Activated CD4-positive, alpha-beta T cell treated with anti-CD3 and anti-CD28 coated beads, Interleukin-2, Interleukin-6, amounts not matched to agents 100 ng/mL and 50 ng/mL, durations not matched to agents 16 hours and 8 hours (primary cell): Measurements from ENCODE around the gene NHSL1.

Source experiments
- DNase-seq: peaks from one replicate; pipeline ENCODE4 v3.0.0-alpha.2; 2020

Gene NHSL1

DNA sequence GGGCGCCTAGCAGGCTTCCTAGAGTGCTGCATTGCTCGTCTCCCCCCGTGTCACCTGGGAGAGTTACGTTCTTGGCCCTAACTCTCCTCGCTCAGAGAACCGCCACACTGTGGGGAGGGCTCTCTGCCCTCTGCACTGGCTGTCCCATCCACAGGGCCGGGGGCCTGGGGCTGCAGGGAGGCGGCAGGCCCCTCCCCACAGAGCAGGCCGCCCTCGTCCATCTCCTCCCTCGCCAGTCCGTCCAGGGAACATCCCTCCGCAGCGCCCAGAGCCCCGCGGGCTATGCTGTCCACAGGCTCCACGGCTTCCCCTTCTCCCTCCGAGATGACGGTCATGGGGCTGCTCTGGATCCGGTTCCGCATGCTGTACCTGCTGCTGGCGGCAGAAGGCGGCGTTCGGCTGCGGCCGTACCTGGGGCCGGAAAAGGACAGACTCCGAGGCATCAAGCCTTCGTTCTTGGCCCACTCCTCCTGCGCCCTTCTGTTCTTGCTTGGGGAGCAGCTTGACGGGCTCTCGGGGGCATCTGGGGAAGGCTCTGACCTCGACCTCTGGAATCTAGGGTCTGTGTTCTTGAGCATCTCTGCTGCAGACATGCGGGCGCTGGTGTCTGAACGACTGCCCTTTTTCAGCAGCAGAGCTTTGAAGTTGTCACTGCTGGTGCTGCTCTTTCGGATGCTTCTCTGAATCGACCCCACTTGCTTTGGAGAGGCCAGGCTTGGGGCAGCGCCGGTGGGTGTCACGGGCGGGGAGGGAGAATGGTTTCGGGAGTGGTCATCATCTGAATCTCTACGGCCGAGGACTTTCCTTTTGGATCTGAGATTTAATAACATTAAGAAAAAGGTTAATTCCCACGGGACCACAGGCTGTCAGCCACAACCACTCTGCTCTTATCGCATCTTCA is 75.0 kb downstream of the NHSL1 start:
- DNase-seq: no peak

DNA sequence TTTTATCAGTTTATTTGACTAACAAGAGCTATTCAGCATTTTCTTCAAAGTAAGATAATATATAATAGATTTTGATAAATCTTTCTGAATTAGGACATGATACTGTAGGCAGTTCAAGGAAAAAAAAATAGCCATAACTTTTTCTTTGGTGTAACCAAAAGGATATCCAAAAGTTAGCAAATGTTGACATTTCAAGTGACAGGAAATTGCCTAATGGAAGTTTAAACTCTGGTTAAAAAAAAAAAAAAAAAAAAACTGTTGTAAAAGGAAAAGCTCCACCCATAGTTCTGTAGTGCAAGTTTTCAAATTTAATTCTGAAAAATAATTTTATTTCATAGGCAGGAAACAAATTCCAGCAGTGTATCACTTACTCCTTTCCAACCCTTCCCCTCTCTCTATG is 76.4 kb downstream of the NHSL1 start:
- no peak for DNase-seq

GRCh38 chr6:138421608-138422007 is 77.7 kb downstream of the NHSL1 start:
- no peak for DNase-seq

- DNase-seq: no peak
Measured at GRCh38 chr6:138421089-138421488, 78.2 kb downstream of the NHSL1 start.

GRCh38 chr6:138420356-138420755 is 78.9 kb downstream of the NHSL1 start:
- DNase-seq: no peak

- DNase-seq: no peak
Measured at GRCh38 chr6:138419766-138420165, 79.5 kb downstream of the NHSL1 start.

GRCh38 chr6:138418118-138418742 is 81.1 kb downstream of the NHSL1 start:
- no peak for DNase-seq

- DNase-seq: no peak
Measured at GRCh38 chr6:138417493-138418117, 81.7 kb downstream of the NHSL1 start.

DNA sequence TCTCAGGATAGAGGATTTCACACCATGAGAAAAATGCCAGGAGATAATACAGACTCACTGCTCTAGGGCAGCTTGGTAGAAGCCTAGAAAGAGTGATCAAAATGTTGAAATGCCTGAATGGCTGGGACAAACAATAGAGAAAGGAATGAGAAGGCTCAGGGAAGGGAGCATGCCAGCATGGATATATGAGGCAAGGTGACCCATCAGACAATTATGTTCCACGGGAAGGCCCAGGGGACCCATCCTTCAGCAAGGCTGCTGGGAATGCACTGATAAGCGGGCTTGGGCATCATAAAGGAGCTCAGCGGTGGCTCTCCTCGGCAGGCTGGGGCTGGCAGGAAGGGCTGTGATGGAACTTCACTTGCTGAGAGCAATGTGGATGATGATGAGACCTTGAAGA is 83.1 kb downstream of the NHSL1 start:
- no peak for DNase-seq

DNA sequence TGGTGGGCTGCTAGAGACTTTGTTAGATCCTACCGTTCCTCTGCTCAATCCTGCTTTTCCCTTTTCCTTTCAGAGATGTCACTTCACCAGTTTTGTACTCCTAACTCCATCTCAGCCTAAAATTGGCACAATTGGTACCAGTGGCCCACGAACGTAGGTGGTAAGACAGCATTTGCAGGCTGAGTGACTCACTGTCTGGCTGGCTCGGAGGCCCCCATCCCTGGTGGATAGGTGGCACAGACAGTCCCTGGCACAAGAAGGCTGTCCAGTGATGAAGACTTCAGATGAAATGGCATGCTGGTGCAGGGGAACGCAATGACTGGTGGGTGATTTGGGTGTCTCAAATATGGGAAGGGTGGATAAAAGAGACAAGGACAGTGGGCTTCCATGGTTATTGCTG is 84.2 kb downstream of the NHSL1 start:
- DNase-seq: no peak

GRCh38 chr6:138410972-138411880 is 88.1 kb downstream of the NHSL1 start:
- peak; percentile 68 for DNase-seq

GRCh38 chr6:138410048-138410735 is 89.1 kb downstream of the NHSL1 start:
- DNase-seq: no peak

GRCh38 chr6:138406443-138406842 is 92.9 kb downstream of the NHSL1 start:
- peak; percentile 32 for DNase-seq

DNA sequence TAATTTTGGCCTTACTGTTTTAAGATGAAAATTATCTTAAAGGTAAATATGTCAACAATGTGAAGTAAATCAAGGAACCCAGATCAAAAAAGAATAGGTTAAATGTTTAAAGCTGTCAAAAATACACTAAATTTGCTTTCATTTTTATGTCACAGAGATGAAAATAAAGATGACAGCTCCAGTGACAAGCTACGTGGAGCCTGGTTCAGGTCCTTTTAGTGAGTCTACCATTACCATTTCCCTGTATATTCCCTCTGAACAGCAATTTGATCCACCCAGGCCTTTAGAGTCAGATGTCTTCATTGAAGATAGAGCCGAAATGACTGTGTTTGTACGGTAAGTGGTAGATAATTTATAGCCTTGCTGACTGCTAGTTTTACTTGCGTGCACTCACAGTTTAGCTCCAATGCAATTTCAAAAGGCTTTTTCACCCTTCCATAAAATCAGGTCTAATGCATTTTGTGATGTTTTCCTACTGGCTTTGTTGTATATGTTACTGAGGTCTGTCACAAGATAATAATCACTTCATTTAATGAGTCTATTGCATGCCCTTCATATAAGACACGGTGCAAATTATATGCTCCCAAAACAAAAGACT is 93.4 kb downstream of the NHSL1 start:
- no peak for DNase-seq

DNA sequence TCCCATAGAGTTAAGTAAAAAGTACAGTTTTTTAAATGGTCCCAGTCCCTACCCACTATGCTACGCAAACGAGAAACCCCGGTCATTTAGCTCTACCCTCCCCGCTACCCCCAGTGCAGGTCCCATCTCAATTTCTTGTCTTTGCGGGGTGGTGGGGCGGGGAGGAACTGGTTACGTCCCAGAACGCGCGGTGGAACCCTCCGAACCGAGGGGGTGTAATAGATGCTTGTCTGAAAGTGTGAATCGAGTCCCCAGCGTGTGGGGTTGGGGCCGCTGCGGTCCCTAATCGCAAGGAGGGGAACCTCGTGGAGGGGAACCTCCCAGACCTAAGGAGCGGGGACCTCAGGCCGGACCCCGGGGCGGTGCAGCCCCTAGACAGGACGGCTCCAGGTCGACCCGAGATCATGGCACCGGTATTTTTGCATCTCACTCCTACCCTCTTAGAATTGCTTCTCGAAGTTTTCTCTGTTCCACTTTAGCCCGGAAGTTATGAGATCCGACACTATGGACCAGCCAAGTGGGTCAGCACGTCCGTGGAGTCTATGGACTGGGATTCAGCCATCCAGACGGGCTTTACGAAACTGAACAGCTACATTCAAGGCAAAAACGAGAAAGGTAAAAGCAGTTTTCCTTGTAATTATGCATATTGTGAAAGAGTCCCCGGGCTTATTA is 94.5 kb downstream of the NHSL1 start:
- peak; percentile 24 for DNase-seq

DNA sequence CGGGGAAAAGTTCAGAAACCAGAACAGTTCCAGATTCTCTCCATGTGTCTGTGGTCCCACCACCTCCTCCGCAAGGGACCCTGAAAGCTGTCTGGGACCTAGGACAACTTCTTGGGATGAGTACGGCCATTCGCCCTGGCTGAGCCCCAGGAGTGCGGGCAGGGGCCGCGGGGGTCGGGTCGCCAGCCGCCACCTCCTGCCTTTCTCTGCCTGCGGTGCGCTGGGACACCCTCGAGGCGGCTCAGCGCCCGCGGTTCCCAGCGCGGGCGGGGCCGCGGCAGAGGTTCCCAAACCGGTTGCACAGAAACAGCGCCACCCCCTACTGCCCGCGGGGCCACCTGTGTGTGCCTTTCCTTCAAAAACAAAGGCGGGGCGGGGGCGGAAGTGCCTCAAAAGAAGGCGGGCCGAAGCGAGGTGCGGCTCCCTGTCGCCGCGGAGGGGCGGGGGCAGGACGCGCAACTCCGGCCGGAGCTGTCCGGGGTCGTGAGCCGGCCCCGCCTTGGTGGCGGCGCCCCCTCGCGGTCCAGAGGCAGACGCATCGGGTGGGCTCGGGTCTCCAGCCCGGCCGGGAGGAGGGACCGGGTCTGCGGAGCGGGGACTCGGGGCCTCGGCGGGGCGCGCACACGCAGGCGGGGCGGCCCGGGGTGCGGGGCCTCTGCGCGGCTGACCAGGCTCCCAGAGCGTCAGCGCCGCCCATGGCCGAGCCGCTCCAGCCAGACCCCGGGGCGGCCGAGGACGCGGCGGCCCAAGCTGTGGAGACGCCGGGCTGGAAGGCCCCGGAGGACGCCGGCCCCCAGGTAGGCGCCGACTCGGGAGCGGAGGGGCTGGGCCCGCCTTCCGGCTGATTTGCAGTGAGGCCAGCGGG is 95.3 kb downstream of the NHSL1 start, which contains the start of gene HEBP2:
Gene HEBP2, plus strand, starts transcription at position 423 of the 865 bp plus-strand sequence. Its CDS starts 273 bp downstream, at position 696.
- peak; percentile 97 for DNase-seq

DNA sequence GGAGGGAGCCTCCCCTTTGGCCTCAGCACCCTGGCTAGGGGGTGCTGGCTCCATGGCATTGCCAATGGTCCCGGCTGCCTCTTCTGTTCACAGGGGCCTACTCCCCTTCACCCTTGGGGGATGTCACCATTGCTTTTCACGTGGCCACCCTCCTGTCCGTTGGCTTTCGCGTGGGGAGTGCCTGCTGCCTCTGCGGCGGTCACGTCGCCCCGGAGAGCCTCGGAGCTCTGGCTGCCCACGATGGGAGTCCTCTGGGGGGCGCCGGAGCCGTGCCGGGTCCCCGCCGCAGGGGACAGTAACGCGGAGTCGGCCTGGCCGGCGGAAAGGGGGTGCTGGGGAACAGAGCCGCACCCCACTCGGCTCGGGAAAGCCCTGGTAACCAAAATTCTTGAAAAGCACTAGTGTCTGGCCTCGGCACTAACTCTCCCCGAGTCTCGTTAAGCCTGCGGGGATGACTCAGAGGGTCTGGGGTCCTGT is 95.9 kb downstream of the NHSL1 start:
- DNase-seq: peak; percentile 40

- DNase-seq: no peak
Measured at GRCh38 chr6:138402838-138403187, 96.5 kb downstream of the NHSL1 start.

DNA sequence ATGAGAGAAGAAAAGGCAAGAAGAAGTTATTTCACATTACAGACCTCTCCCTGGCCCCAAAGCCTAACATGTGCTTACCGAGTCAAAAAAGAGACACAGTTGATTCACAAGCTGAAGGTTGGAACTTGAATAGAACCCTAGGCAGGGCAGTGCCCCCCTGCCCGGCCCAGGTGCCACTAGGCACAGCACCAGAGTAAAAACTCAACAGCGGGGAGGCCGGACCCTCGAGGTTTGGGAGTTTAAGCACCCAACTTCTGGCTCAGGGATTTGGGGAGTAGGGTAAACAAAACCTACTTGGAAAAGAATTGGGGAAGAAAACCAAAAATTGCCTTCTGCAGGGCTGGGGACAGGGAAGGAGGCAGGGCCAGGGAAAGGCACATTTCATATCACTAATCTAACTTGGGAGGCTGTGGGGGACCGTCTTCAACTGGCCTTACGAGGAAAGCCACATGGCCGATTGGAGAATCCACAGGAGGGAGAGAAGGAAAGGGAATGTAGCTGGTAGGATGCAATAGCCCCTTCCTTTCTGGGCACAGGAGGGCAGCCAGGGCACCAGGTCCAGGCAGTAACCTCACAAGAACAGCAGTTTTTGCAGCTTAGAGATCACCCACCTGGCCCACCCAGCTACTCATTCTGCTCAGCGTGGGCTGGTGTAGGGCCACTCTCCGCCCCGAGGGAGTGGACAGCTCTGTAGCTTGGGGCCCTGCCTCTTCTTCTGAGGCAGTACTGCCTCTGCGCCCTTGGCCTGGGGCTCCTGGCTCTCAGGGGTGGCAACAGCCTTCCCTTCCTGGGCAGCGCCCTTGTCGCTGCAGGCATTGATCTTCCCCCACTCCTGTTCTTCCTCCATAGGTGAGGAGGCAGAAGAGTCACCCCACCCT is 97.1 kb downstream of the NHSL1 start:
- DNase-seq: no peak
